Right lobe of liver (tissue), 6 donors: ENCODE measurements around the gene NUMB. TPM values are rescaled to one million over a fixed set of nuclear protein-coding genes. Genes with fewer than 3 reads are reported as not detected.
"Not testable (repeated sequence)": the region's sequence is repeated elsewhere in the genome, so short reads cannot be mapped to it uniquely, and the experiment has no call there.

Experiments
- ATAC-seq, 4 donors: fragments of 200-7000 bp; cut with Tn5 transposase; one replicate each; pipeline ENCODE4 v1.9.1; 2020; ENCODE audit warnings: mild to moderate bottlenecking in 4 of 4, moderate library complexity in 4 of 4
- DNase-seq, 3 donors: peaks; one replicate each; pipeline ENCODE4 v3.0.0-alpha.2; 2020
- H3K27ac ChIP-seq, 3 donors: fragments of 200-600 bp; one replicate each; pipeline ENCODE4 v1.8.0; 2022
- H3K27me3 ChIP-seq, 2 donors: fragments of 200-600 bp; one replicate each; pipeline ENCODE4 v1.8.0; 2022
- H3K36me3 ChIP-seq, 4 donors: fragments of 200-600 bp; sonication (generic) in 1 of 4; one replicate each; pipeline versions ENCODE4 v1.5.1 to v1.8.0; 2017 to 2022; ENCODE audit warnings: control low read depth in 1 of 4
- H3K4me1 ChIP-seq, 4 donors: fragments of 200-600 bp; sonication (generic) in 1 of 4; one replicate each; pipeline versions ENCODE4 v1.5.1 to v1.8.0; 2017 to 2022; ENCODE audit warnings: control low read depth in 1 of 4
- H3K4me3 ChIP-seq, 3 donors: fragments of 200-600 bp; one replicate each; pipeline ENCODE4 v1.8.0; 2022
- H3K9me3 ChIP-seq, 4 donors: fragments of 200-600 bp; sonication (generic) in 1 of 4; one replicate each; pipeline versions ENCODE4 v1.5.1 to v1.8.0; 2017 to 2022; ENCODE audit warnings: control low read depth in 1 of 4
- POLR2A ChIP-seq: fragments of 450-650 bp; IDR thresholded peaks from one replicate; pipeline ENCODE4 v1.6.1; 2017; ENCODE audit warnings: antibody characterized with exemption, mild to moderate bottlenecking
- WGBS: methylation state at CpG from one replicate; pipeline ENCODE4 v1.1.6; 2018; ENCODE audit warnings: low coverage, low lambda C conversion rate; ENCODE audit not compliant: insufficient coverage; ENCODE audit errors: missing lambda C conversion rate; 5-methylcytosine and 5-hydroxymethylcytosine counted together
- intact Hi-C, 2 donors: fragments of 100-400 bp; cut with DNase I; formaldehyde crosslinking; loops; one replicate each; pipeline versions ENCODE4 v1.11.2 to v1.14.1; 2022
- total RNA-seq, 6 experiments: library from RNA; depleted of rRNA in 2 of 6; stranded (reverse); fragments of >200 nt in 2 of 6; fragmentation: NEBNext Ultra II Directional in 3 of 6; extraction: Animal tissue kit (Norgen Biotek cat#: 25700) in 3 of 6; gene quantifications; one replicate each; pipeline versions ENCODE4 v1.1.0 to v1.2.4, GENCODE V29; 2016 to 2023
- TF ChIP-seq, protein P1 (sequence below), 4 donors: fragments of 200-600 bp in 3 of 4; fragments of 450-650 bp in 1 of 4; IDR thresholded peaks; one replicate each; pipeline versions ENCODE4 v1.5.1 to v1.8.0; 2016 to 2022; ENCODE audit warnings: antibody characterized with exemption in 4 of 4, mild to moderate bottlenecking in 2 of 4
- donor health status: DM: no; HTN: yes; CAD: no.
- donor health status: DM: no; HTN: no; CAD: no.
- donor health status: DM: no; HTN: no; CAD: no.
- donor health status: DM: no; HTN: yes; CAD: no.
- donor health status: DM: no; HTN: yes; CAD: no.

NUMB gene
- total RNA-seq, 6 experiments from 2014 or later: 28.3 to 48.4 (median 43.7) TPM

GRCh38 chr14:73323896-73324399 is 134.4 kb downstream of the NUMB start:
- WGBS: 77% methylated on average over 3 of the region's 3 CpGs
- H3K36me3 ChIP-seq: peaks cover 0 to 3% (median 0%) of the 10 kb centered on the region in 4 donors
- ATAC-seq: no peak

GRCh38 chr14:73313151-73313550 is 145.2 kb downstream of the NUMB start:
- H3K4me3 ChIP-seq: no peak overlapping the region
- no peak overlapping the region for H3K27ac ChIP-seq
- H3K36me3 ChIP-seq: no peaks in the 10 kb centered on the region
- peaks cover 0 to 7% (median 0%) of the 10 kb centered on the region in 4 donors for H3K4me1 ChIP-seq
- no peaks in the 10 kb centered on the region for H3K27me3 ChIP-seq
- WGBS: 95% methylated on average over 4 of the region's 4 CpGs
- TF ChIP-seq, protein P1, sequence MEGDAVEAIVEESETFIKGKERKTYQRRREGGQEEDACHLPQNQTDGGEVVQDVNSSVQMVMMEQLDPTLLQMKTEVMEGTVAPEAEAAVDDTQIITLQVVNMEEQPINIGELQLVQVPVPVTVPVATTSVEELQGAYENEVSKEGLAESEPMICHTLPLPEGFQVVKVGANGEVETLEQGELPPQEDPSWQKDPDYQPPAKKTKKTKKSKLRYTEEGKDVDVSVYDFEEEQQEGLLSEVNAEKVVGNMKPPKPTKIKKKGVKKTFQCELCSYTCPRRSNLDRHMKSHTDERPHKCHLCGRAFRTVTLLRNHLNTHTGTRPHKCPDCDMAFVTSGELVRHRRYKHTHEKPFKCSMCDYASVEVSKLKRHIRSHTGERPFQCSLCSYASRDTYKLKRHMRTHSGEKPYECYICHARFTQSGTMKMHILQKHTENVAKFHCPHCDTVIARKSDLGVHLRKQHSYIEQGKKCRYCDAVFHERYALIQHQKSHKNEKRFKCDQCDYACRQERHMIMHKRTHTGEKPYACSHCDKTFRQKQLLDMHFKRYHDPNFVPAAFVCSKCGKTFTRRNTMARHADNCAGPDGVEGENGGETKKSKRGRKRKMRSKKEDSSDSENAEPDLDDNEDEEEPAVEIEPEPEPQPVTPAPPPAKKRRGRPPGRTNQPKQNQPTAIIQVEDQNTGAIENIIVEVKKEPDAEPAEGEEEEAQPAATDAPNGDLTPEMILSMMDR (IDR thresholded peaks at IDR 0.05): no peak
- no peak for TF ChIP-seq POLR2A
- DNase-seq (no peak), ATAC-seq (no peak)
- H3K9me3 ChIP-seq: no peaks in the 10 kb centered on the region
- intact Hi-C loops: no loop called here

More at GRCh38 chr14:73323896-73324399, 134.4 kb downstream of the NUMB start:
- intact Hi-C loops: no loop called here
- Histone ChIP-seq H3K27me3 (no peaks in the 10 kb centered on the region), H3K27ac (no peak overlapping the region), H3K4me1 (peaks cover 0 to 11% (median 3%) of the 10 kb centered on the region in 4 donors), H3K9me3 (no peaks in the 10 kb centered on the region), H3K4me3 (no peak overlapping the region)
- DNase-seq: no peak
- no peak for TF ChIP-seq POLR2A
- TF ChIP-seq, protein P1 (IDR thresholded peaks at IDR 0.05): no peak

- no peaks in the 10 kb centered on the region for H3K27me3 ChIP-seq
- WGBS: 94% methylated on average over 2 of the region's 3 CpGs
- TF ChIP-seq, protein P1 (IDR thresholded peaks at IDR 0.05): no peak
- TF ChIP-seq POLR2A: no peak
- DNase-seq (no peak), ATAC-seq (no peak)
- H3K27ac ChIP-seq: no peak overlapping the region
- intact Hi-C loops: no loop called here
- no peaks in the 10 kb centered on the region for H3K36me3 ChIP-seq
- H3K4me3 ChIP-seq: no peak overlapping the region
- no peaks in the 10 kb centered on the region for H3K9me3 ChIP-seq
- H3K4me1 ChIP-seq: peaks cover 0 to 7% (median 0%) of the 10 kb centered on the region in 4 donors
Observed at GRCh38 chr14:73312687-73313086, 145.7 kb downstream of the NUMB start.

- H3K27ac ChIP-seq: no peak overlapping the region
- no peaks in the 10 kb centered on the region for H3K9me3 ChIP-seq
- TF ChIP-seq, protein P1 (IDR thresholded peaks at IDR 0.05): no peak
- no peak for TF ChIP-seq POLR2A
- H3K4me3 ChIP-seq: no peak overlapping the region
- DNase-seq: no peak
- intact Hi-C loops: no loop called here
- WGBS: 65% methylated on average over 2 of the region's 2 CpGs
- no peaks in the 10 kb centered on the region for H3K27me3 ChIP-seq
- H3K36me3 ChIP-seq: no peaks in the 10 kb centered on the region
- no peak for ATAC-seq
- peaks cover 0 to 7% (median 0%) of the 10 kb centered on the region in 4 donors for H3K4me1 ChIP-seq
Observed at GRCh38 chr14:73311708-73312030, 146.7 kb downstream of the NUMB start.

DNA sequence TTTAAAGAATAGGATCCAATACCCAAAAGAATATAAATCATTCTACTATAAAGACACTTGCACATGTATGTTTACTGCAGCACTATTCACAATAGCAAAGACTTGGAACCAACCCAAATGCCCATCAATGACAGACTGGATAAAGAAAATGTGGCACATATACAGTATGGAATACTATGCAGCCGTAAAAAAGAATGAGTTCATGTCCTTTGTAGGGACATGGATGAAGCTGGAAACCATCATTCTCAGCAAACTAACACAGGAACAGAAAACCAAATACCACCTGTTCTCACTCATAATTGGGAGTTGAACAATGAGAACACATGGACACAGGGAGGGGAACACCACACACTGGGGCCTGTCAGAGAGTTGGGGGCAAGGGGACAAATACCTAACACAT is 149.1 kb downstream of the NUMB start:
- H3K27me3 ChIP-seq, H3K36me3 ChIP-seq, DNase-seq, H3K27ac ChIP-seq, H3K4me1 ChIP-seq, ATAC-seq, H3K9me3 ChIP-seq, intact Hi-C loops, H3K4me3 ChIP-seq: not testable (repeated sequence)
- WGBS: no CpG with 5 or more reads among the region's 1 CpG
